Stimulated activated CD4-positive, alpha-beta T cell treated with anti-CD3 and anti-CD28 coated beads, Interleukin-15, amount 100 ng/mL, for 1 hour (primary cell): ENCODE measurements around the gene HMCES.

ENCODE experiments used
- DNase-seq, 2 donors: peaks; one replicate each; pipeline ENCODE4 v3.0.0-alpha.2; 2020; ENCODE audit warnings: low read depth in 1 of 2, low spot score in 1 of 2

HMCES gene

GRCh38 chr3:129295286-129295685 lies 16.6 kb downstream of the HMCES start:
- no peak for DNase-seq

GRCh38 chr3:129304146-129304961 lies 25.7 kb downstream of the HMCES start:
- DNase-seq = no peak

- no peak for DNase-seq
Observed at GRCh38 chr3:129304962-129305222, 26.2 kb downstream of the HMCES start.

- peak in 1 of 2 donors; percentile 30 for DNase-seq
Observed at GRCh38 chr3:129305592-129306091, 27.0 kb downstream of the HMCES start.

- no peak for DNase-seq
Observed at GRCh38 chr3:129308636-129309035, 30.0 kb downstream of the HMCES start.

GRCh38 chr3:129310111-129311011 lies 31.7 kb downstream of the HMCES start:
- DNase-seq = no peak

GRCh38 chr3:129311054-129311902 lies 32.6 kb downstream of the HMCES start:
- DNase-seq = no peak

GRCh38 chr3:129312021-129312639 lies 33.5 kb downstream of the HMCES start:
- no peak for DNase-seq

- DNase-seq = no peak
Observed at GRCh38 chr3:129312671-129313414, 34.2 kb downstream of the HMCES start.

- DNase-seq = no peak
Observed at GRCh38 chr3:129313415-129313664, 34.7 kb downstream of the HMCES start.

GRCh38 chr3:129313665-129314385 lies 35.2 kb downstream of the HMCES start:
- DNase-seq = no peak

- DNase-seq = peak in 1 of 2 donors; percentile 28
Observed at GRCh38 chr3:129314386-129315222, 35.9 kb downstream of the HMCES start.

- peak in 1 of 2 donors; percentile 20 for DNase-seq
Observed at GRCh38 chr3:129315223-129315997, 36.7 kb downstream of the HMCES start.

GRCh38 chr3:129315998-129316247 lies 37.3 kb downstream of the HMCES start:
- no peak for DNase-seq

GRCh38 chr3:129316248-129317013 lies 37.8 kb downstream of the HMCES start:
- peak; percentile 80 to 84 for DNase-seq

- no peak for DNase-seq
Observed at GRCh38 chr3:129317014-129317771, 38.5 kb downstream of the HMCES start.

- no peak for DNase-seq
Observed at GRCh38 chr3:129317848-129318247, 39.2 kb downstream of the HMCES start.
